NT2/D1 (cell line): ENCODE results near the gene DCLK3.

Experiments used
- DNase-seq: peaks from one replicate; pipeline ENCODE4 v3.0.0-alpha.2; 2011; ENCODE audit warnings: low read depth, low spot score
- H3K27me3 ChIP-seq: 2 replicates; pipeline ENCODE4 v1.6.0; 2011; ENCODE audit warnings: mild to moderate bottlenecking; ENCODE audit not compliant: insufficient read length, insufficient read depth
- H3K36me3 ChIP-seq: 2 replicates; pipeline ENCODE4 v1.6.1; 2011; ENCODE audit warnings: mild to moderate bottlenecking, low read length, mixed read lengths; ENCODE audit not compliant: insufficient read depth, insufficient read length
- H3K4me1 ChIP-seq: 2 replicates; pipeline ENCODE4 v1.5.1; 2011; ENCODE audit not compliant: insufficient read depth, insufficient read length
- H3K4me3 ChIP-seq: 2 replicates; pipeline ENCODE4 v1.5.1; 2011; ENCODE audit warnings: low read depth; ENCODE audit not compliant: insufficient read length
- H3K9ac ChIP-seq: 2 replicates; pipeline ENCODE4 v1.6.0; 2011; ENCODE audit warnings: low read depth; ENCODE audit not compliant: insufficient read length
- H3K9me3 ChIP-seq: 2 replicates; pipeline ENCODE4 v1.5.1; 2011; ENCODE audit warnings: mild to moderate bottlenecking, low read length; ENCODE audit not compliant: insufficient read depth
- SUZ12 ChIP-seq: IDR thresholded peaks from 2 replicates; pipeline ENCODE4 v1.6.1; 2011; ENCODE audit not compliant: insufficient read length, insufficient read depth; ENCODE audit errors: extremely low read depth
- YY1 ChIP-seq: IDR thresholded peaks from 2 replicates; pipeline ENCODE4 v1.6.1; 2011; ENCODE audit not compliant: insufficient read length, insufficient read depth
- ZNF274 ChIP-seq: IDR thresholded peaks from 2 replicates; pipeline ENCODE4 v1.6.1; 2011; ENCODE audit warnings: mild to moderate bottlenecking, low read depth, low read length

DCLK3 gene, protein sequence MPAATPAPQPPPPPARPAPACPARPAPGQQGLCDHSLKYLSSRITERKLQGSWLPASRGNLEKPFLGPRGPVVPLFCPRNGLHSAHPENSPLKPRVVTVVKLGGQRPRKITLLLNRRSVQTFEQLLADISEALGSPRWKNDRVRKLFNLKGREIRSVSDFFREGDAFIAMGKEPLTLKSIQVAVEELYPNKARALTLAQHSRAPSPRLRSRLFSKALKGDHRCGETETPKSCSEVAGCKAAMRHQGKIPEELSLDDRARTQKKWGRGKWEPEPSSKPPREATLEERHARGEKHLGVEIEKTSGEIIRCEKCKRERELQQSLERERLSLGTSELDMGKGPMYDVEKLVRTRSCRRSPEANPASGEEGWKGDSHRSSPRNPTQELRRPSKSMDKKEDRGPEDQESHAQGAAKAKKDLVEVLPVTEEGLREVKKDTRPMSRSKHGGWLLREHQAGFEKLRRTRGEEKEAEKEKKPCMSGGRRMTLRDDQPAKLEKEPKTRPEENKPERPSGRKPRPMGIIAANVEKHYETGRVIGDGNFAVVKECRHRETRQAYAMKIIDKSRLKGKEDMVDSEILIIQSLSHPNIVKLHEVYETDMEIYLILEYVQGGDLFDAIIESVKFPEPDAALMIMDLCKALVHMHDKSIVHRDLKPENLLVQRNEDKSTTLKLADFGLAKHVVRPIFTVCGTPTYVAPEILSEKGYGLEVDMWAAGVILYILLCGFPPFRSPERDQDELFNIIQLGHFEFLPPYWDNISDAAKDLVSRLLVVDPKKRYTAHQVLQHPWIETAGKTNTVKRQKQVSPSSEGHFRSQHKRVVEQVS

DNA sequence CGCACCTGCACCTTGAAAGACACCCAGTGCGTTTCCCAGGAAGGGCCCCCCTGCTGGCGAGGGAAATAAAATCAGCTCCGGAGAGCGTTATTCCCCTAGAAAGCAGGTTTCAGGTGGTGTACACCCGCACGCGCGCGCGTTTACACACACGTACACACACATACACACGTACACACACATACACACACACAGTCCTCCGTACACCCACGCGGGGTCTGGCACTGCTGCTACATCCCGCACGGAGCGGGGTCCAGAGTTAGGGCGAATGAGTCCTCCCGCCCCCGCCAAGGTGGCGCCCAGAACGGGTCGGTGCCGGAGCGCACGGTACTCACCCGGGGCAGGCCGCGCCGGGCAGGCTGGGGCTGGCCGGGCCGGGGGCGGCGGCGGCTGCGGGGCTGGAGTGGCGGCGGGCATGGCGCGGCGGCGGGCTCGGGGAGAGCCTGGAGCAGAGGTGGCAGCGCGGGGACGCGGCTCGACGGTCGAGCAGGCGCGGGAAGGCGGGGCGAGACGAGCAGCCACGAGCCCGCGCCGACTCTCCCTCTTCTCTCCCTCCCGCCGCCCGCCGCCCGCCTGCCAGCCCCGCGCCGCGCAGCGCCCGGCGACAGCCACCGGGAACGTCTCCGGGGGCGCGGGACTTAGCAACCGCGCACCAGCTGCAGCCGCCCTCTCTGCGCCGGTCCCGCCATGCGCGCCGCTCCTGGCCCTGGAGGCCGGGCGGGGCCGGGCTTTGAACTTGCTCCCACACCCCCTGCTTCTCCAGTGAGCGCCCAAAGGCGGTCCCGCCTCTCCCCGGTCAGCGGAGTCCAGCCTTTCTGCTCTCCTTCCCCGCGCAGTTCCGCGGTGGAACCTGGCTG, at the start of gene DCLK3:
DCLK3 (minus strand) TSS at position 704 of the 854 bp plus-strand sequence; CDS start at position 414, 290 bp downstream.
- no peaks in the 10 kb centered on the region for H3K4me1 ChIP-seq
- peak within 1 kb of the TSS; percentile 64 for H3K4me3 ChIP-seq
- peak within 1 kb of the TSS; percentile 78 for H3K9ac ChIP-seq
- peaks cover 59% of the 10 kb centered on the region for H3K27me3 ChIP-seq
- TF ChIP-seq ZNF274 = no peak
- no peak for TF ChIP-seq SUZ12
- no peak for TF ChIP-seq YY1
- no peaks in the 10 kb centered on the region for H3K9me3 ChIP-seq
- H3K36me3 ChIP-seq = no peaks in the 10 kb centered on the region
- DNase-seq = no peak

DNA sequence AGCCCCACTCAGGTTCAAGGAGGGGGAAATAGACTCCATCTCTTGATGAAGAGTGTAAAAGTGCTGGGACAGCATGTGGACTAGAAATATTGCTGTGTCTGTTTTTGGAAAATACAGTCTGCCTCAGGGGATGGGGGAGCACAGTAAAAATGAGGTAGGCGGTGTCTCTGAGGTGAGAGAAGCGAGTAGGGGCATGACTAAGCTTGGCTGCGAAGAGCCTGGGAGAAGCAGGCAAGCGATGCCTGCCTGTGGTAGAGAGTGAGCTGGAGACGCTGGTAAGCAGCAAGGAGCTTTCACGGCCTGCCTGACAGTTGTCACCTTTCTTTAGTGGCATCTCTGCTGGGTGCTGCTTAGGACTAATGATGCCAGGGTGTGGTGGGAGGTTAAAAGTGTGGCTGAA, 49.0 kb upstream of the DCLK3 start:
- Histone ChIP-seq H3K27me3 (no peaks in the 10 kb centered on the region), H3K4me3 (no peak overlapping the region), H3K9ac (no peak overlapping the region), H3K9me3 (no peaks in the 10 kb centered on the region), H3K36me3 (no peaks in the 10 kb centered on the region), H3K4me1 (peaks cover 6% of the 10 kb centered on the region)
- DNase-seq = no peak
- TF ChIP-seq SUZ12 (no peak), YY1 (no peak), ZNF274 (no peak)

DNA sequence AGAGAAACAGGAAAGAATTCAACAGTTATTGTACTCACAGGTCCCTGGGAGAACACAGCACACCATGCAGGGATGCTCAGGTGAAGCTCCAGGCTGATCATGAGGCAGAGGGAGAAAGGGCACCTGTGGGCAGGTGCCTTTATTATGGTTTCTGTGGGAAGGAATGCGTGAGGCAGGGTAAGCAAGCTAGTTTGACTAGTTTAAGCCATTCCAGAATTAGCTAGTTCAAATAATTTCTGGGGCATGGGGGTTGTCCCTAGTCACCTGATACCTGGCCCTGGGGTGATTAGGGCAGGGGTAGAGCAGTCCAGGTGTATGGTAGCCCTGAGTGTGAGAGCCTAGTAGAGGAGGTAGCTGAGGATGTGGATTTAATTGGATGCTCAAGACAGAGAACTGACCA, 47.9 kb upstream of the DCLK3 start:
- no peak for DNase-seq
- H3K9ac ChIP-seq = no peak overlapping the region
- H3K9me3 ChIP-seq = no peaks in the 10 kb centered on the region
- no peaks in the 10 kb centered on the region for H3K36me3 ChIP-seq
- TF ChIP-seq SUZ12 (no peak), ZNF274 (no peak), YY1 (no peak)
- no peaks in the 10 kb centered on the region for H3K27me3 ChIP-seq
- H3K4me3 ChIP-seq = no peak overlapping the region
- H3K4me1 ChIP-seq = peaks cover 6% of the 10 kb centered on the region

DNA sequence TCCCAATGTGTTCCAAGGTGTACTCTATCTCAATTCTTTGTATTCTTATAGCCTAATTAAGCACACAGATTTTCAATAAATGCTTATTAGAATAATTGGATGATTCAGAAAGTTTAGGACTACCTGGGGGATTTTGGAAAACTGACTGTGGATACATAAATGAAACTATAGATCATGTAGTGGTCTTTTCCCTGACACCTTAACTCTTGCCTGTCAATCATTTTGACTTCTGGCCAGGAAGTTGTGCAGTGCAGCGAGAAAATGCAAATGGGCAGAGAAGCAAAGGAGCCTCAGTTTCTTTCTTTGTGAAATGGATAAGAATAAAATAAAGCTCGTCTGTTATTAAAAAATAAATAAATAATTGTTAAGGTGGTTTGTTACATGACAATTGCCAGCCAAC, 47.4 kb upstream of the DCLK3 start:
- Histone ChIP-seq H3K9ac (no peak overlapping the region), H3K4me3 (no peak overlapping the region), H3K4me1 (peaks cover 6% of the 10 kb centered on the region), H3K9me3 (no peaks in the 10 kb centered on the region), H3K27me3 (no peaks in the 10 kb centered on the region), H3K36me3 (no peaks in the 10 kb centered on the region)
- no peak for DNase-seq
- TF ChIP-seq SUZ12 = no peak
- no peak for TF ChIP-seq YY1
- TF ChIP-seq ZNF274 = no peak

DNA sequence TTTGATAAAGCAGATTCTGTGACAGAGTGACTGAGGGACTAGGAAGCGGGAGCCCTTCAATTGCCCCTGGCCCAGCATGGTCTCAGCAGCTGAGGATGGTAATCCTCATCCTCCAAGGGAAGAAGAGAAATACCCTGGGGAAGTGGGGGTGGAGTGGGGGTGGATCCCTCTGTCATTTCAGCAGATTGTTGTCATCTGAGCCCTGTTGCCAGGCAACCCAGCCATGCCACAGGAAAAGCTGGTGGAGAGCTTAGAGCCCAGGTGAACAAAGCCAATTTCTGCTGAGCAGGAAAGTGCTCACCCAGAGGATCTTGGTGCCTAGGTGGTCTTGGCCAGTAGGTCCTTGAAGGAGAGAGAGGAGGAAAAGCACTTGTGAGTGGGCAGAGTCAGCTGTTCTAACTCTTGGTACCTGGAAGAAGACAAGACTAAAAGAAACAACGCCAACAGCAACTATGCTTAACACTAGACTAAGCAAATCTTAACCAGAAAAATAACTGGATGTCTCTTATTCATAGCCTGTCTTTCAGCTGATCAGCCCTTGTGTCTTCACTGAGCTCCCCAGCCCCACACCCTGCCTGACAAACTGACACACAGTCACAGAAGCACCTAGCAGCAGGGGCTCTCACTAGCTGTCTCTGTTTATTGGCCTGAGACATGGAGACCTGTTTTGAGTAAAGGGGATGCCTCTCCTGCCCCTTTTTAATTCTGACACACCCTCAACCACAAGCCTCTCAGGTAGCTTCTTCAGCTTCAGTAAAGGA, 40.1 kb upstream of the DCLK3 start:
- peaks cover 4% of the 10 kb centered on the region for H3K4me1 ChIP-seq
- H3K27me3 ChIP-seq = no peaks in the 10 kb centered on the region
- DNase-seq = peak; percentile 61
- TF ChIP-seq SUZ12 = no peak
- no peak for TF ChIP-seq YY1
- no peak for TF ChIP-seq ZNF274
- H3K9ac ChIP-seq = no peak overlapping the region
- no peak overlapping the region for H3K4me3 ChIP-seq
- peaks cover 17% of the 10 kb centered on the region for H3K9me3 ChIP-seq
- H3K36me3 ChIP-seq = no peaks in the 10 kb centered on the region

DNA sequence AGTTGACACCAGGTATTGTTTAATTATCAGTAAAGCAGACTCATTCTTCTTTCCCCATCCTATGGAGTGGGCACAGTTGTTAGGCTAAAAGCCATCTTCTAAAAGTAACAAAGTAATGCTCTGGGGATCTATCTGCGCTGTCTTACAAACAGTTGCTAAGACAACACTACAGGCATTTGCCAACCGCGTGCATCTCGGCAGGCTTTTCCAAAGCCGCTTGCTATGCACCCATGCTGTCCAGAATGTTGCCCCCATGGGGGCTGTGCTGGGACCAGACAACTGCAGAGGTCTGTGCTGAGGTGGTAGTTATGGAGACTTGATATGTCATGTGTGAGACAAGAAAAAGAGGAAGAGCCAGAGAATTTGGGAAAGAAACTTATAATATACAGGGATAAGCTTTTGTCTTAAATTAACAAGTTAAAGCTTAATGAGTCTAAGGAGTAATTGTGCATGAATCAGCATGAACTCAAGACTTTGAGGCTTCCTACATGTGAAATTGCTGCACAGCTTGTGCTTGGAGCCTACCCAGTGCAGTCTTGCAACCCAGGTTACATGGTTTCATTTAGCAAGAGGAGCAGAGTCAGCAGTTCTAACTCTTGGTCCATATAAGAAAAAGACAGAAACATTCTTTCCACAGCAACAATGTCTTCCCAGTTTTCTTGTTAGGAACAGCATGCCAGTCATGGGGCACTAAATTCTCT, 38.9 kb upstream of the DCLK3 start:
- Histone ChIP-seq H3K4me1 (peaks cover 4% of the 10 kb centered on the region), H3K9ac (no peak overlapping the region), H3K4me3 (no peak overlapping the region), H3K36me3 (no peaks in the 10 kb centered on the region), H3K27me3 (no peaks in the 10 kb centered on the region), H3K9me3 (peaks cover 17% of the 10 kb centered on the region)
- DNase-seq = no peak
- TF ChIP-seq ZNF274 (no peak), YY1 (no peak), SUZ12 (no peak)
